ENCODE results near the gene GRM8. TPM values are rescaled to one million over a fixed set of nuclear protein-coding genes. Genes with fewer than 3 reads are reported as not detected.

GRM8 gene
- total RNA-seq, 6 experiments from 2014 or later = not detected

DNA sequence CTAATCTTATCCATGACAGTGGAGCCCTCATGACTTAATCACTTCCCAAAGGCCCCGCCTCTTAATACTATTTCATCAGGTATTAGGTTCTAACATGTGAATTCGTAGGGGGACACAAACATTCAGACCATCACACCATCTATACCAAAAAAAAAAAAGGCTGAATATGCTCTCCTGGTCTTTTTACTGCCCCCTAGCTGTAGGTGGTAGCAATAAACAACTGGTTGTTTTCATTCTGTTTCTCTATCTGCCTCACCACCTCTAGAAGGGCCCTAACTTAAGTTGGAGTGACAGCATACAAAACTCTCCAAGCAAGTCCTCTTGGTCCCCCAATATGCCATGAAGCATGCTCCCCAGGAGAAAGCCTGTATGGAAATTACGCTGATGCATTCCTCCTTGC, 94.1 kb downstream of the GRM8 start:
- Mint-ChIP-seq H3K4me3 (no peak overlapping the region), H3K27ac (no peak overlapping the region), H3K9me3 (peaks cover 19% of the 10 kb centered on the region), H3K4me1 (ENCODE audit: low read depth) (no peaks in the 10 kb centered on the region), H3K36me3 (ENCODE audit: low read depth) (no peaks in the 10 kb centered on the region), H3K27me3 (ENCODE audit: insufficient read depth) (peaks cover 2% of the 10 kb centered on the region; the same call in 1 of the 2 replicates)
- TF ChIP-seq, protein P1, sequence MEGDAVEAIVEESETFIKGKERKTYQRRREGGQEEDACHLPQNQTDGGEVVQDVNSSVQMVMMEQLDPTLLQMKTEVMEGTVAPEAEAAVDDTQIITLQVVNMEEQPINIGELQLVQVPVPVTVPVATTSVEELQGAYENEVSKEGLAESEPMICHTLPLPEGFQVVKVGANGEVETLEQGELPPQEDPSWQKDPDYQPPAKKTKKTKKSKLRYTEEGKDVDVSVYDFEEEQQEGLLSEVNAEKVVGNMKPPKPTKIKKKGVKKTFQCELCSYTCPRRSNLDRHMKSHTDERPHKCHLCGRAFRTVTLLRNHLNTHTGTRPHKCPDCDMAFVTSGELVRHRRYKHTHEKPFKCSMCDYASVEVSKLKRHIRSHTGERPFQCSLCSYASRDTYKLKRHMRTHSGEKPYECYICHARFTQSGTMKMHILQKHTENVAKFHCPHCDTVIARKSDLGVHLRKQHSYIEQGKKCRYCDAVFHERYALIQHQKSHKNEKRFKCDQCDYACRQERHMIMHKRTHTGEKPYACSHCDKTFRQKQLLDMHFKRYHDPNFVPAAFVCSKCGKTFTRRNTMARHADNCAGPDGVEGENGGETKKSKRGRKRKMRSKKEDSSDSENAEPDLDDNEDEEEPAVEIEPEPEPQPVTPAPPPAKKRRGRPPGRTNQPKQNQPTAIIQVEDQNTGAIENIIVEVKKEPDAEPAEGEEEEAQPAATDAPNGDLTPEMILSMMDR (IDR thresholded peaks at IDR 0.05) = peak; percentile 23; the same call in 1 of the 2 replicates
- no peak for DNase-seq

DNA sequence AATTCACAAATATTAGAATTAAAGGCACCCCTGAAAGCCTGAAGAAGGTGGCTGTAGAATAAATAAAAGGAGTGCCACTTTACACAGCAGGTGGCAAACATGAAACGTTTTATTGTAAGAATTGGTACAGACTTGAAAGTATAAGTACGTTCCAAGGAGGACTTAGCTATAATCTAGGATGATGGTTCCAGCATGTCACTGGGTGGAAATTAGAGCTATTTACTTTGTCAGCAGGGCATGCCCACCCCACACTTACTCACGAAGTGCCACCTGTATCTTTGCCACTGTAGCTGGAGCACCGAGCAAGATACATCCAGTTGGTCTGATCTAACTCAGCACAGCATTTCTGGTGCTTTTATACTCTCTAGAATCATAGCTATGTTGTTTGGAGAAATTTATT, 97.8 kb downstream of the GRM8 start:
- H3K36me3 Mint-ChIP-seq (ENCODE audit: low read depth) = no peaks in the 10 kb centered on the region
- H3K9me3 Mint-ChIP-seq = peaks cover 23% of the 10 kb centered on the region
- peaks cover 2% of the 10 kb centered on the region; the same call in 1 of the 2 replicates for H3K27me3 Mint-ChIP-seq (ENCODE audit: insufficient read depth)
- DNase-seq = no peak
- H3K27ac Mint-ChIP-seq = no peak overlapping the region
- TF ChIP-seq, protein P1 (IDR thresholded peaks at IDR 0.05) = no peak
- no peak overlapping the region for H3K4me3 Mint-ChIP-seq
- H3K4me1 Mint-ChIP-seq (ENCODE audit: low read depth) = no peaks in the 10 kb centered on the region

DNA sequence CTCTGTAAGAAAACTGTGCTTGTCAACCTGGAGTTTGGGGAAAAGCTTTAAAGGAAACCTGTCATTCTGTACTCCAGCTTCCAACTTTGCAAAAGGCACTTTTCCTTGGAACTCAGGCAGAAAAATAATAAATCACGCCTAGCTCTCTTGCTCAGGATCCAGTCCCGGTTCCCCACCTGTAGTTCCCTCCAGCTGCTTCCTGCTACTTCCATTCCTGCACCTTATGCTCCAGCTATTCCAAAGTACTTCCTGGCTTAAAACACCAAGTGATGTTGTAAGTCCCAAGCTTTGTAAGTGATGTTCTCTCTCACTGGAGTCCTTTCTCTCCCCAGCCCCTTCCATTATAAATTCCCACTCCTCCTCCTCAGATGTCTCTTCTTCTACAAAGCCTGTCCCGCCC, 98.6 kb downstream of the GRM8 start:
- Mint-ChIP-seq H3K9me3 (peaks cover 28% of the 10 kb centered on the region), H3K27ac (no peak overlapping the region), H3K4me3 (no peak overlapping the region), H3K27me3 (ENCODE audit: insufficient read depth) (peaks cover 2% of the 10 kb centered on the region; the same call in 1 of the 2 replicates), H3K36me3 (ENCODE audit: low read depth) (no peaks in the 10 kb centered on the region), H3K4me1 (ENCODE audit: low read depth) (no peaks in the 10 kb centered on the region)
- TF ChIP-seq, protein P1 (IDR thresholded peaks at IDR 0.05) = no peak
- DNase-seq = no peak

DNA sequence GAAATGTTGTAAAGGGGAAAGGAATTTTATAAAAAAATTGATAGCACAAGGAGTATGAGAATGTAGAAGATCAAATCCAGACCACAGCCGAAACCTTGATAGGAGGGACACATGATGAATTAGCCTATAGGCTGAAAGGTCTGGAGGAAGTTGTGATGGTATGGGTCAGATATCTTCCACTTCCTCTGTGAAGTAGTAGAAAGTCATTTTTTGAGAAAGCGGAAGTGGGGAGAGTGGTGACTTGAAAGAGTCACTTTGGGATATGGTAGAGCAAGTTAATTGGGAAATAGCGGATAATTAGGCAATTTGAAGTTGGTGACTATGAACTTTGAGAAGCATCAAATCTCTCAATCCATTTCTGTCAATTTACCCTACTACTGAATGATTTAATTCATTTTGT, 99.4 kb downstream of the GRM8 start:
- Mint-ChIP-seq H3K27ac (no peak overlapping the region), H3K4me1 (ENCODE audit: low read depth) (no peaks in the 10 kb centered on the region)

DNA sequence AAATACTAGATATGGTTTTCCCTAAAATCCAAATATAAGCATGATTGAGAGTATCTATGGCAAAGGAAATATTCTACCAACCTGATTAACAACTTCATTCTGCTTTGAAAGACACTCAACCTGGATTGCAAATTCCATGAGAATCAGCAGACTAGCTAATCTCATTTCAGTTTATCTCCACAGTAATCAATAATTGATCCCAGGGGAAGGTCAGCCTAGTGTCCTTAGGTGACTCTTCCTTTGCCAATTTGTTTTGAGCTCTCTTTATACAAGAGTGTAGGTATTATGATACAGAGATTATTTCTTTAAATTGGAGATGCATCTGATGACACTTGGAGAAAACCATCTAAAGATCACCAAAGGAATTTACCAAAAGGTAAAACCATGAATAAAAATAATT, 100.3 kb downstream of the GRM8 start:
- H3K4me3 Mint-ChIP-seq = no peak overlapping the region
- peaks cover 2% of the 10 kb centered on the region; the same call in 1 of the 2 replicates for H3K27me3 Mint-ChIP-seq (ENCODE audit: insufficient read depth)
- TF ChIP-seq, protein P1 (IDR thresholded peaks at IDR 0.05) = no peak
- H3K4me1 Mint-ChIP-seq (ENCODE audit: low read depth) = no peaks in the 10 kb centered on the region
- H3K9me3 Mint-ChIP-seq = peaks cover 20% of the 10 kb centered on the region
- no peak for DNase-seq
- H3K36me3 Mint-ChIP-seq (ENCODE audit: low read depth) = no peaks in the 10 kb centered on the region
- H3K27ac Mint-ChIP-seq = no peak overlapping the region

More for the DNA sequence above, 99.4 kb downstream of the GRM8 start:
- TF ChIP-seq, protein P1 (IDR thresholded peaks at IDR 0.05) = no peak
- Mint-ChIP-seq H3K4me3 (no peak overlapping the region), H3K27me3 (ENCODE audit: insufficient read depth) (peaks cover 2% of the 10 kb centered on the region; the same call in 1 of the 2 replicates), H3K36me3 (ENCODE audit: low read depth) (no peaks in the 10 kb centered on the region), H3K9me3 (peaks cover 26% of the 10 kb centered on the region)
- no peak for DNase-seq

DNA sequence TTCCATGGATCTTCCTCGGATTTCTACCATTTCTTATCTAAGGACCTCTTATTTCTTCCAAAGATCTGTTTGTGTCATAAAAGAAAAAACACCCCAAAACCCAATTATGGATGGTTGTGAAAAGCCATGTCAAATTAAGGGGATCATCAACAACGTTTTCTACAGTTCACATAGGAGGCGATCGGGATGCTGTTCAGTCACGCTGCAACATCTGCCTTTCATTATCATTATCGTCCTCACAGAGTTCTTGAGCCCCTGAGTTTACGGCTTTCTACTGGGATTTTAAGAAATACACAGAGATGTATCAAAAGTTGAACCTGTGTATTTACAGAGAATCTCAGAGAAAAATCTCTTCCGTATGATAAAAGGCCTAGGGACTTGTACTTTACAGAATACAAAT, 101.4 kb downstream of the GRM8 start:
- H3K9me3 Mint-ChIP-seq = peaks cover 19% of the 10 kb centered on the region
- H3K27me3 Mint-ChIP-seq (ENCODE audit: insufficient read depth) = peaks cover 2% of the 10 kb centered on the region; the same call in 1 of the 2 replicates
- H3K36me3 Mint-ChIP-seq (ENCODE audit: low read depth) = no peaks in the 10 kb centered on the region
- DNase-seq = no peak
- no peak overlapping the region for H3K27ac Mint-ChIP-seq
- no peaks in the 10 kb centered on the region for H3K4me1 Mint-ChIP-seq (ENCODE audit: low read depth)
- no peak overlapping the region for H3K4me3 Mint-ChIP-seq
- TF ChIP-seq, protein P1 (IDR thresholded peaks at IDR 0.05) = no peak
